Thoracic aorta (tissue), 2 donors: ENCODE measurements around the gene CTBP2. TPM values are rescaled to one million over a fixed set of nuclear protein-coding genes. Genes with fewer than 3 reads are reported as not detected.

Experiments
- ATAC-seq: fragments of 150-250 bp; one replicate; pipeline ENCODE4 v1.8.0; 2017; ENCODE audit warnings: low read depth; ENCODE audit not compliant: insufficient number of reproducible peaks, low FRiP score
- DNase-seq: peaks from one replicate; pipeline ENCODE4 v3.0.0-alpha.2; 2020; ENCODE audit warnings: low spot score
- H3K27ac ChIP-seq, 2 donors: fragments of 200-600 bp; sonication (generic); 1 replicate in 1 of 2; 2 replicates in 1 of 2; pipeline ENCODE4 v1.5.1; 2016; ENCODE audit warnings: mild to moderate bottlenecking in 2 of 2, moderate library complexity in 2 of 2
- H3K27me3 ChIP-seq: fragments of 200-600 bp; sonication (generic); replicated peaks from 2 replicates; pipeline ENCODE4 v1.6.0; 2016; ENCODE audit warnings: mild to moderate bottlenecking; ENCODE audit not compliant: insufficient read depth
- H3K36me3 ChIP-seq: fragments of 200-600 bp; sonication (generic); one replicate; pipeline ENCODE4 v1.5.1; 2016
- H3K4me1 ChIP-seq, 2 donors: fragments of 200-600 bp; sonication (generic); 1 replicate in 1 of 2; 2 replicates in 1 of 2; pipeline versions ENCODE4 v1.5.1 to v1.6.0; 2016; ENCODE audit warnings: low read depth in 2 of 2, mild to moderate bottlenecking in 1 of 2; ENCODE audit not compliant: control insufficient read depth in 1 of 2
- H3K4me3 ChIP-seq: fragments of 200-600 bp; sonication (generic); 2 replicates; pipeline ENCODE4 v1.5.1; 2016; ENCODE audit warnings: mild to moderate bottlenecking
- H3K9me3 ChIP-seq: fragments of 200-600 bp; sonication (generic); 2 replicates; pipeline ENCODE4 v1.5.1; 2016
- total RNA-seq, 2 donors: library from RNA; depleted of rRNA; stranded (reverse); fragments of >200 nt; gene quantifications; one replicate each; pipeline versions ENCODE4 v1.1.0 to v1.2.3, GENCODE V29; 2016
- TF ChIP-seq, protein P1 (sequence below): fragments of 200-600 bp; sonication (generic); IDR thresholded peaks from one replicate; pipeline ENCODE4 v1.5.1; 2019; ENCODE audit warnings: antibody characterized with exemption

CTBP2 gene
- total RNA-seq, 2 donors from 2014 or later = 62.8 to 80.6 TPM

DNA sequence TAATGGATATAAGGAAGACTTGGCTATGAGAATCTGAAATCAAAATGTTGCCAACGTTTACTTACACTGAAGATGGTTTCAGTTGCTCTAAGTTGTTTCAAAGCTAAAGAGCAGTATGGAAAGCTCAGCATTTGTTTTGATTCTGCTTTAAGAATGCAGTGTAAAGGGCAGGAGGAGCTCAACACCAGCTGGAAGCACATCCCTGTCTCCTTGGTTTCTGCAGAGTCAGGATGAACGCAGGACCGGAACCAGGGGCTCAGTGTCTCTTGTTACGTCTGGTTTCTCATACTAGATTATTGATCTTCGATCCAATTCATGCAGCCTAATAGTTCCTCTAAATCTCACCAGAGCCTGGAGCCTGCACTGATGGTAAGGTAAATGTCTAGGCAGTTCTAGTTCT is 194.4 kb downstream of the CTBP2 start:
- DNase-seq (no peak), ATAC-seq (no peak)
- no peaks in the 10 kb centered on the region for H3K27me3 ChIP-seq
- H3K4me1 ChIP-seq = peaks cover 23 to 62% of the 10 kb centered on the region in 2 donors
- H3K36me3 ChIP-seq = peaks cover 6% of the 10 kb centered on the region
- no peak overlapping the region for H3K4me3 ChIP-seq
- no peak overlapping the region for H3K27ac ChIP-seq
- no peaks in the 10 kb centered on the region for H3K9me3 ChIP-seq
- TF ChIP-seq, protein P1, sequence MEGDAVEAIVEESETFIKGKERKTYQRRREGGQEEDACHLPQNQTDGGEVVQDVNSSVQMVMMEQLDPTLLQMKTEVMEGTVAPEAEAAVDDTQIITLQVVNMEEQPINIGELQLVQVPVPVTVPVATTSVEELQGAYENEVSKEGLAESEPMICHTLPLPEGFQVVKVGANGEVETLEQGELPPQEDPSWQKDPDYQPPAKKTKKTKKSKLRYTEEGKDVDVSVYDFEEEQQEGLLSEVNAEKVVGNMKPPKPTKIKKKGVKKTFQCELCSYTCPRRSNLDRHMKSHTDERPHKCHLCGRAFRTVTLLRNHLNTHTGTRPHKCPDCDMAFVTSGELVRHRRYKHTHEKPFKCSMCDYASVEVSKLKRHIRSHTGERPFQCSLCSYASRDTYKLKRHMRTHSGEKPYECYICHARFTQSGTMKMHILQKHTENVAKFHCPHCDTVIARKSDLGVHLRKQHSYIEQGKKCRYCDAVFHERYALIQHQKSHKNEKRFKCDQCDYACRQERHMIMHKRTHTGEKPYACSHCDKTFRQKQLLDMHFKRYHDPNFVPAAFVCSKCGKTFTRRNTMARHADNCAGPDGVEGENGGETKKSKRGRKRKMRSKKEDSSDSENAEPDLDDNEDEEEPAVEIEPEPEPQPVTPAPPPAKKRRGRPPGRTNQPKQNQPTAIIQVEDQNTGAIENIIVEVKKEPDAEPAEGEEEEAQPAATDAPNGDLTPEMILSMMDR = no peak

DNA sequence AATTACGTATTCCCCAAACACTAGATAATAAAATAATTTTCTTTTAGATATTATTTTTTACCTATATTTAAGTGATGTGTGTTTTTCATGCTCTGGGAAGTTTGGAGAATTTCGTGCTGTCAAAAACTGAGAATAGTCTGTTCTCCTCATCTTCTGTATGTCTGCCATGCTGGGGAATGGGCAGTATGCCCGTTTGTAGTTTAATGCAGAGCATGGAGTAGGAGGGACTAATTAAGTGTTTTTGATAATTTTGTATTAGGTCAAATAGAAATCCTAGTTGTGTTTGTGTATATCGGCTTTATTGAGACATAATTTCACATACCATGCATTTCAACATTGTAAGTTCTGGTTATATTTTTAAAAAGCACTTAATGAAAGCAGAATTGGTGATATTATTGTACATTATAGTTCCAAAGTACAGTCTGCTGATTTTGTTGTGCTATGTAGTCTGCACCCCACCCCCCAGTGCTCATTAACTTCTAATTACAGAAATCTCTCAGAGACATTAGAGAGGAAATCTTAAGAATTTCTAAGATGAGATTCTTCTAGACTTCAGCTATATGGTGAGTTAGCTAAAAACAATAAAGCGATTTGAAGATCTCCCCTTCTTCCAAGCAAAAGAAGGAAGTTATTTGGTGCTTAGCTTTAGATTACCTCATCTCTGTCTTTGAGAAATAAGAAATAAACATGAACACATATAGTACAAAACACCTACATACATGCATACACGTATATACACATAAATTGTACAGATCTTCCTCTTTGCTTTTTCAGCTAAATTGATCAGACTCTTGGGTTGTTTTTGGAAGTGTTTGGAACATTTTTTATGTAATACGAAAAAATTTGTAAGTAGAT is 196.3 kb downstream of the CTBP2 start:
- Histone ChIP-seq H3K27ac (no peak overlapping the region), H3K36me3 (peaks cover 6% of the 10 kb centered on the region), H3K4me3 (no peak overlapping the region), H3K4me1 (peaks cover 9 to 50% of the 10 kb centered on the region in 2 donors), H3K27me3 (no peaks in the 10 kb centered on the region), H3K9me3 (no peaks in the 10 kb centered on the region)
- TF ChIP-seq, protein P1 = no peak
- ATAC-seq (no peak), DNase-seq (no peak)

DNA sequence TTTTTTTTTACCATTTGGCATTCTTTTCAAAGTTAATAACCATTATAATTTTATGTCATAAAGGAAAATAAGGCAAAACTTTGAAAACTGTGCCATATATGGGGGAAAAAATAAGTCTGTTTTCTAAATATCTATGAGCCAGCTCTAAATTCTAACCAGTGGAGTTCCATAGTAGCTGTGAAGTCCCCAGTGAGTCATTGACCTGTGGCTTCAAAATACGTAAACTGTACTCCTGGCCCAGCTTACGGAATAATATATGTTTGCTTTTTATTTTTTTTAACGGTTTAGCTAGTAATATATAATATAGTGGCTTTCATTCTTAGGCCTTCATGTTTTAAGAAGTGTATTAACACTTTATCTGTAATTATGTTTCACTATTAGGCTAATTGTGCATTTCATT is 197.9 kb downstream of the CTBP2 start:
- Histone ChIP-seq H3K9me3 (no peaks in the 10 kb centered on the region), H3K27ac (no peak overlapping the region), H3K4me3 (no peak overlapping the region), H3K4me1 (peaks cover 17 to 41% of the 10 kb centered on the region in 2 donors), H3K36me3 (peaks cover 6% of the 10 kb centered on the region), H3K27me3 (no peaks in the 10 kb centered on the region)
- DNase-seq (no peak), ATAC-seq (no peak)
- TF ChIP-seq, protein P1 = no peak

GRCh38 chr10:124961248-124961570 is 199.2 kb downstream of the CTBP2 start:
- TF ChIP-seq, protein P1 = no peak
- Histone ChIP-seq H3K4me1 (peaks cover 22 to 47% of the 10 kb centered on the region in 2 donors), H3K36me3 (no peaks in the 10 kb centered on the region), H3K27ac (no peak overlapping the region), H3K27me3 (no peaks in the 10 kb centered on the region), H3K9me3 (no peaks in the 10 kb centered on the region), H3K4me3 (no peak overlapping the region)
- ATAC-seq = no peak
- DNase-seq = no peak

DNA sequence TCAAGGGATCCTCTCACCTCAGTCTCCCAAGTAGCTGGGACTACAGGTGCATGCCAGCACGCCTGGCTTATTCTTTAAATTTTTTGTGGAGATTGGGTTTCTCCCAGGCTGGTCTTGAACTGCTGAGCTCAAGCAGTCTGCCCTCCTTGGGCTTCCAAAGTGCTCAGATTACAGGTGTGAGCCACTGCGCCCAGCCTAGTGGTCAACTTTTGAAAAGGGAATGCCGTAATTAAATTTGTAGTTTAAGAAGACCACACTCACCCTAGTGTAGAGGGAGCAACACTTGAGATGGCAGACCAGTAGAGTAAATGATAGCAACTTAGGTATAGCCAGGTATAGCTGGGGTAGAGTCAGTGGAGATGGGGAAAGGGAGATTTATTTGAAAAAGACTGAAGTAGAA is 200.8 kb downstream of the CTBP2 start:
- DNase-seq = no peak
- TF ChIP-seq, protein P1 = no peak
- Histone ChIP-seq H3K9me3 (no peaks in the 10 kb centered on the region), H3K4me3 (no peak overlapping the region), H3K4me1 (peaks cover 22 to 50% of the 10 kb centered on the region in 2 donors), H3K36me3 (no peaks in the 10 kb centered on the region), H3K27me3 (no peaks in the 10 kb centered on the region), H3K27ac (no peak overlapping the region)
- ATAC-seq = no peak
